ENCODE data around the gene SLC4A3. TPM values are rescaled to one million over a fixed set of nuclear protein-coding genes. Genes with fewer than 3 reads are reported as not detected.

Gene SLC4A3
- total and polyA plus RNA-seq, 2 donors (not counting 3 experiments of a cell fraction or from before 2014, with no cell fraction given), result 0.29 to 0.35 TPM

- Histone ChIP-seq H3K36me3 (ENCODE audit: control insufficient read depth in 2 of 2, extremely low read depth in 1 of 2, insufficient read depth in 2 of 2, low read length in 2 of 2) (no peaks in the 10 kb centered on the region), H3K4me1 (ENCODE audit: control insufficient read depth, extremely low read depth, insufficient read depth, low read length) (no peaks in the 10 kb centered on the region), H3K4me3 (replicated peaks in 1 of 3; ENCODE audit: insufficient read depth in 1 of 3, low read depth in 1 of 3, low read length in 3 of 3) (no peak overlapping the region), H2AFZ (ENCODE audit: low read depth, low read length) (no peak overlapping the region), H3K9me3 (replicated peaks; ENCODE audit: control insufficient read depth, insufficient read depth, low read length) (no peaks in the 10 kb centered on the region), H3K27ac (ENCODE audit: insufficient read depth, low read depth, low read length) (no peak overlapping the region), H3K9me1 (replicated peaks; ENCODE audit: control insufficient read depth, extremely low read depth, insufficient read depth, low read length) (no peaks in the 10 kb centered on the region), H3K9ac (replicated peaks; ENCODE audit: extremely low read depth, insufficient read depth, low read length) (no peak overlapping the region), H3K79me2 (ENCODE audit: control insufficient read depth, insufficient read depth, low read length) (no peaks in the 10 kb centered on the region), H3K4me2 (ENCODE audit: insufficient read depth, low read length) (no peak overlapping the region), H4K20me1 (replicated peaks; ENCODE audit: control insufficient read depth, extremely low read depth, insufficient read depth, low read length) (no peaks in the 10 kb centered on the region), H3K27me3 (ENCODE audit: control insufficient read depth in 2 of 2, insufficient read depth in 2 of 2, low read length in 2 of 2) (peaks cover 0 to 2% of the 10 kb centered on the region in 2 experiments)
- intact Hi-C loops (cut with micrococcal nuclease) (no loop called here), dilution Hi-C loops (cut with MboI; ENCODE audit: extremely low pct_ligation_motif_present, low sequenced_read_pairs) (no loop called here)
- FAIRE-seq (no peak), DNase-seq (ENCODE audit: low read depth, low spot score) (no peak)
- TF ChIP-seq CTCF (IDR thresholded peaks at IDR 0.05; ENCODE audit: extremely low read depth in 1 of 2, insufficient read depth in 1 of 2, low read depth in 1 of 2, low read length in 2 of 2) (no peak), EZH2 (IDR thresholded peaks at IDR 0.05; ENCODE audit: borderline replicate concordance, low read depth, low read length, severe bottlenecking) (no peak), JUN (IDR thresholded peaks at IDR 0.05; ENCODE audit: borderline replicate concordance, insufficient read depth, insufficient read length, low read depth) (no peak), FOS (IDR thresholded peaks at IDR 0.05; ENCODE audit: borderline replicate concordance, insufficient read depth, low read length) (no peak), GATA2 (IDR thresholded peaks at IDR 0.05; ENCODE audit: insufficient read depth, insufficient read length, low read depth, low read length) (no peak), MAX (IDR thresholded peaks at IDR 0.05; ENCODE audit: insufficient read depth, insufficient read length) (no peak), POLR2A (IDR thresholded peaks at IDR 0.05; ENCODE audit: low read depth, low read length) (no peak), MYC (IDR thresholded peaks at IDR 0.05; ENCODE audit: low read depth, low read length) (no peak), POLR2AphosphoS5 (IDR thresholded peaks at IDR 0.05; ENCODE audit: insufficient read depth, low read depth, low read length) (no peak)
- BruUV-seq (replicated peaks), result no TSS peak
- ChIA-PET CTCF (interaction anchor here (1.3 kb wide), 1 partner anchor 98 kb away, joined by 3 read pairs; no protein-coding TSS in a partner anchor), POLR2A (no interaction called here)
Observed at GRCh38 chr2:219638948-219639755, 11.7 kb downstream of the SLC4A3 start.
